Activated CD8-positive, alpha-beta memory T cell treated with anti-CD3 and anti-CD28 coated beads for 4 hours (primary cell): ENCODE data around the gene F11.
"Not testable (repeated sequence)": the region's sequence is repeated elsewhere in the genome, so short reads cannot be mapped to it uniquely, and the experiment has no call there.

ENCODE experiments used
- DNase-seq, 2 donors: peaks; one replicate each; pipeline ENCODE4 v3.0.0-alpha.2; 2020; ENCODE audit warnings: low read depth in 2 of 2

The F11 gene

GRCh38 chr4:186298031-186298647 lies 32.1 kb downstream of the F11 start:
- no peak for DNase-seq

GRCh38 chr4:186299291-186299690 lies 33.3 kb downstream of the F11 start:
- no peak for DNase-seq

- DNase-seq = no peak
Observed at GRCh38 chr4:186300659-186301390, 34.8 kb downstream of the F11 start.

- DNase-seq = no peak
Observed at GRCh38 chr4:186304216-186304615, 38.2 kb downstream of the F11 start.

GRCh38 chr4:186304866-186305505 lies 39.0 kb downstream of the F11 start:
- DNase-seq = no peak

GRCh38 chr4:186307497-186307896 lies 41.5 kb downstream of the F11 start:
- DNase-seq = no peak

- DNase-seq = no peak
Observed at GRCh38 chr4:186307916-186308315, 41.9 kb downstream of the F11 start.

GRCh38 chr4:186318481-186318880 lies 52.5 kb downstream of the F11 start:
- DNase-seq = no peak

GRCh38 chr4:186324660-186325059 lies 58.7 kb downstream of the F11 start:
- DNase-seq = not testable (repeated sequence)

GRCh38 chr4:186326391-186326790 lies 60.4 kb downstream of the F11 start:
- no peak for DNase-seq

- no peak for DNase-seq
Observed at GRCh38 chr4:186329372-186329771, 63.4 kb downstream of the F11 start.

GRCh38 chr4:186330368-186330767 lies 64.4 kb downstream of the F11 start:
- DNase-seq = no peak

GRCh38 chr4:186335793-186336192 lies 69.8 kb downstream of the F11 start:
- no peak for DNase-seq
